ENCODE results near the gene GRIP1.

- TF ChIP-seq CTCF (conservative IDR thresholded peaks at IDR 0.05 in 1 of 2, IDR thresholded peaks at IDR 0.05 in 1 of 2; ENCODE audit: low read depth in 1 of 2, low read length in 2 of 2) (no peak), EZH2 (IDR thresholded peaks at IDR 0.05; ENCODE audit: low read length, missing control alignments) (no peak)
Observed at GRCh38 chr12:66302827-66303169, 376.1 kb downstream of the GRIP1 start.
